ENCODE results near the gene RBMS1. TPM values are rescaled to one million over a fixed set of nuclear protein-coding genes. Genes with fewer than 3 reads are reported as not detected.

The RBMS1 gene
- total and polyA plus RNA-seq, 2 of the 13 experiments (the other 11 are each of a cell fraction or from before 2014, with no cell fraction given) = 55.5 to 110 TPM

GRCh38 chr2:160492401-160493226 lies 993 bp downstream of the RBMS1 start (continued):
- peak; percentile 97 for TF ChIP-seq SIX4 (CRISPR knock-in tag; IDR thresholded peaks at IDR 0.05)
- 0 out of 2 replicates have a peak, but pooled peaks have one; percentile 38 for TF ChIP-seq THYN1 (CRISPR knock-in tag; IDR thresholded peaks at IDR 0.05; ENCODE audit: borderline replicate concordance, low read depth)
- peak; percentile 93 for TF ChIP-seq POLR2G (IDR thresholded peaks at IDR 0.05; ENCODE audit: low read depth, low read length)
- no peak for TF ChIP-seq ZNF33A (CRISPR knock-in tag; IDR thresholded peaks at IDR 0.05; ENCODE audit: borderline replicate concordance)
- TF ChIP-seq ARHGAP35 (CRISPR knock-in tag; IDR thresholded peaks at IDR 0.05; ENCODE audit: borderline replicate concordance) = no peak; the same call in 1 of the 2 replicates
- TF ChIP-seq RFXAP (CRISPR knock-in tag; IDR thresholded peaks at IDR 0.05; ENCODE audit: borderline replicate concordance) = peak; percentile 84; the same call in 1 of the 2 replicates
- TF ChIP-seq ZNF543 (CRISPR knock-in tag; IDR thresholded peaks at IDR 0.05) = no peak
- peak; percentile 58 for TF ChIP-seq GATAD1 (CRISPR knock-in tag; IDR thresholded peaks at IDR 0.05)
- TF ChIP-seq, protein P1, sequence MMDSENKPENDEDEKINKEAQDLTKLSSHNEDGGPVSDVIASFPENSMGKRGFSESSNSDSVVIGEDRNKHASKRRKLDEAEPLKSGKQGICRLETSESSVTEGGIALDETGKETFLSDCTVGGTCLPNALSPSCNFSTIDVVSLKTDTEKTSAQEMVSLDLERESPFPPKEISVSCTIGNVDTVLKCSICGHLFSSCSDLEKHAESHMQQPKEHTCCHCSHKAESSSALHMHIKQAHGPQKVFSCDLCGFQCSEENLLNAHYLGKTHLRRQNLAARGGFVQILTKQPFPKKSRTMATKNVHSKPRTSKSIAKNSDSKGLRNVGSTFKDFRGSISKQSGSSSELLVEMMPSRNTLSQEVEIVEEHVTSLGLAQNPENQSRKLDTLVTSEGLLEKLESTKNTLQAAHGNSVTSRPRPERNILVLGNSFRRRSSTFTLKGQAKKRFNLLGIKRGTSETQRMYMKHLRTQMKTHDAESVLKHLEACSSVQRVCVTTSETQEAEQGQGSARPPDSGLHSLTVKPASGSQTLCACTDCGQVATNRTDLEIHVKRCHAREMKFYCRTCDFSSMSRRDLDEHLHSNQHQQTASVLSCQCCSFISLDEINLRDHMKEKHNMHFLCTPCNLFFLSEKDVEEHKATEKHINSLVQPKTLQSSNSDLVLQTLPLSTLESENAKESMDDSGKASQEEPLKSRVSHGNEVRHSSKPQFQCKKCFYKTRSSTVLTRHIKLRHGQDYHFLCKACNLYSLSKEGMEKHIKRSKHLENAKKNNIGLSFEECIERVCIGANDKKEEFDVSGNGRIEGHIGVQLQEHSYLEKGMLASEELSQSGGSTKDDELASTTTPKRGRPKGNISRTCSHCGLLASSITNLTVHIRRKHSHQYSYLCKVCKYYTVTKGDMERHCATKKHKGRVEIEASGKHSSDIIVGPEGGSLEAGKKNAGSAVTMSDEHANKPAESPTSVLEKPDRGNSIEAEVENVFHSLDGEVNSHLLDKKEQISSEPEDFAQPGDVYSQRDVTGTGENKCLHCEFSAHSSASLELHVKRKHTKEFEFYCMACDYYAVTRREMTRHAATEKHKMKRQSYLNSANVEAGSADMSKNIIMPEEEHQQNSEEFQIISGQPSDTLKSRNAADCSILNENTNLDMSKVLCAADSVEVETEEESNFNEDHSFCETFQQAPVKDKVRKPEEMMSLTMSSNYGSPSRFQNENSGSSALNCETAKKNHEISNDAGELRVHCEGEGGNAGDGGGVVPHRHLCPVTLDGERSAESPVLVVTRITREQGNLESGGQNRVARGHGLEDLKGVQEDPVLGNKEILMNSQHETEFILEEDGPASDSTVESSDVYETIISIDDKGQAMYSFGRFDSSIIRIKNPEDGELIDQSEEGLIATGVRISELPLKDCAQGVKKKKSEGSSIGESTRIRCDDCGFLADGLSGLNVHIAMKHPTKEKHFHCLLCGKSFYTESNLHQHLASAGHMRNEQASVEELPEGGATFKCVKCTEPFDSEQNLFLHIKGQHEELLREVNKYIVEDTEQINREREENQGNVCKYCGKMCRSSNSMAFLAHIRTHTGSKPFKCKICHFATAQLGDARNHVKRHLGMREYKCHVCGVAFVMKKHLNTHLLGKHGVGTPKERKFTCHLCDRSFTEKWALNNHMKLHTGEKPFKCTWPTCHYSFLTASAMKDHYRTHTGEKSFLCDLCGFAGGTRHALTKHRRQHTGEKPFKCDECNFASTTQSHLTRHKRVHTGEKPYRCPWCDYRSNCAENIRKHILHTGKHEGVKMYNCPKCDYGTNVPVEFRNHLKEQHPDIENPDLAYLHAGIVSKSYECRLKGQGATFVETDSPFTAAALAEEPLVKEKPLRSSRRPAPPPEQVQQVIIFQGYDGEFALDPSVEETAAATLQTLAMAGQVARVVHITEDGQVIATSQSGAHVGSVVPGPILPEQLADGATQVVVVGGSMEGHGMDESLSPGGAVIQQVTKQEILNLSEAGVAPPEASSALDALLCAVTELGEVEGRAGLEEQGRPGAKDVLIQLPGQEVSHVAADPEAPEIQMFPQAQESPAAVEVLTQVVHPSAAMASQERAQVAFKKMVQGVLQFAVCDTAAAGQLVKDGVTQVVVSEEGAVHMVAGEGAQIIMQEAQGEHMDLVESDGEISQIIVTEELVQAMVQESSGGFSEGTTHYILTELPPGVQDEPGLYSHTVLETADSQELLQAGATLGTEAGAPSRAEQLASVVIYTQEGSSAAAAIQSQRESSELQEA (CRISPR knock-in tag; IDR thresholded peaks at IDR 0.05; ENCODE audit: not compliant biosample characterization) = no peak
- TF ChIP-seq JDP2 (CRISPR knock-in tag; IDR thresholded peaks at IDR 0.05; ENCODE audit: borderline replicate concordance) = no peak; the same call in 1 of the 2 replicates
- peak; percentile 86 for TF ChIP-seq CBFB (CRISPR knock-in tag; IDR thresholded peaks at IDR 0.05)
- no peak for TF ChIP-seq ATAD3A (CRISPR knock-in tag; IDR thresholded peaks at IDR 0.05)
- peak; percentile 86; the same call in 1 of the 2 replicates for TF ChIP-seq MBD4 (IDR thresholded peaks at IDR 0.05; ENCODE audit: borderline replicate concordance, low read length)
- TF ChIP-seq ZNF589 (CRISPR knock-in tag; conservative IDR thresholded peaks at IDR 0.05) = peak; percentile 44; the same call in 1 of the 2 replicates
- no peak for TF ChIP-seq ZNF772 (CRISPR knock-in tag; IDR thresholded peaks at IDR 0.05)
- TF ChIP-seq, protein P2, sequence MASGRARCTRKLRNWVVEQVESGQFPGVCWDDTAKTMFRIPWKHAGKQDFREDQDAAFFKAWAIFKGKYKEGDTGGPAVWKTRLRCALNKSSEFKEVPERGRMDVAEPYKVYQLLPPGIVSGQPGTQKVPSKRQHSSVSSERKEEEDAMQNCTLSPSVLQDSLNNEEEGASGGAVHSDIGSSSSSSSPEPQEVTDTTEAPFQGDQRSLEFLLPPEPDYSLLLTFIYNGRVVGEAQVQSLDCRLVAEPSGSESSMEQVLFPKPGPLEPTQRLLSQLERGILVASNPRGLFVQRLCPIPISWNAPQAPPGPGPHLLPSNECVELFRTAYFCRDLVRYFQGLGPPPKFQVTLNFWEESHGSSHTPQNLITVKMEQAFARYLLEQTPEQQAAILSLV (CRISPR knock-in tag; IDR thresholded peaks at IDR 0.05; ENCODE audit: borderline replicate concordance) = peak; percentile 47; the same call in 1 of the 2 replicates
- no peak for TF ChIP-seq MTA3 (CRISPR knock-in tag; IDR thresholded peaks at IDR 0.05)
- TF ChIP-seq SRSF9 (IDR thresholded peaks at IDR 0.05; ENCODE audit: borderline replicate concordance, insufficient read depth, low read depth, low read length, poor library complexity, severe bottlenecking) = no peak

All from HepG2 (cell line).